ENCODE data around the gene PRR16.

The PRR16 gene

GRCh38 chr5:120532835-120533234, 68.7 kb downstream of the PRR16 start:
- TF ChIP-seq CTCF (IDR thresholded peaks at IDR 0.05): no peak
- intact Hi-C loops (cut with DNase I; ENCODE audit: low total_unique reads): no loop called here
- no peak overlapping the region for H3K27ac ChIP-seq
- no peaks in the 10 kb centered on the region for H3K36me3 ChIP-seq
- no peaks in the 10 kb centered on the region for H3K27me3 ChIP-seq
- peaks cover 0 to 4% (median 0%) of the 10 kb centered on the region in 4 donors for H3K4me1 ChIP-seq
- no peak overlapping the region for H3K4me3 ChIP-seq
- no peak for DNase-seq
- no peaks in the 10 kb centered on the region for H3K9me3 ChIP-seq

GRCh38 chr5:120533581-120533980, 69.5 kb downstream of the PRR16 start:
- DNase-seq: peak in 1 of 2 donors; percentile 20
- peaks cover 0 to 4% (median 0%) of the 10 kb centered on the region in 4 donors for H3K4me1 ChIP-seq
- intact Hi-C loops (cut with DNase I; ENCODE audit: low total_unique reads): no loop called here
- TF ChIP-seq CTCF (IDR thresholded peaks at IDR 0.05): no peak
- H3K36me3 ChIP-seq: no peaks in the 10 kb centered on the region
- no peaks in the 10 kb centered on the region for H3K9me3 ChIP-seq
- no peak overlapping the region for H3K27ac ChIP-seq
- H3K4me3 ChIP-seq: no peak overlapping the region
- no peaks in the 10 kb centered on the region for H3K27me3 ChIP-seq

- Histone ChIP-seq H3K27ac (no peak overlapping the region), H3K4me3 (no peak overlapping the region), H3K4me1 (peaks cover 0 to 12% (median 4%) of the 10 kb centered on the region in 4 donors), H3K9me3 (no peaks in the 10 kb centered on the region), H3K27me3 (no peaks in the 10 kb centered on the region), H3K36me3 (no peaks in the 10 kb centered on the region)
- TF ChIP-seq CTCF (IDR thresholded peaks at IDR 0.05): no peak
- no peak for DNase-seq
- intact Hi-C loops (cut with DNase I; ENCODE audit: low total_unique reads): no loop called here
These were observed 71.8 kb downstream of the PRR16 start for GRCh38 chr5:120535900-120536299.

GRCh38 chr5:120538149-120538548, 74.0 kb downstream of the PRR16 start:
- H3K27me3 ChIP-seq: no peaks in the 10 kb centered on the region
- DNase-seq: no peak

GRCh38 chr5:120538644-120539043, 74.5 kb downstream of the PRR16 start:
- no peak for DNase-seq
- intact Hi-C loops (cut with DNase I; ENCODE audit: low total_unique reads): no loop called here
- Histone ChIP-seq H3K4me1 (peaks cover 0 to 10% (median 4%) of the 10 kb centered on the region in 4 donors), H3K27ac (no peak overlapping the region), H3K27me3 (no peaks in the 10 kb centered on the region), H3K4me3 (no peak overlapping the region), H3K36me3 (no peaks in the 10 kb centered on the region), H3K9me3 (no peaks in the 10 kb centered on the region)
- TF ChIP-seq CTCF (IDR thresholded peaks at IDR 0.05): no peak

More at GRCh38 chr5:120538149-120538548, 74.0 kb downstream of the PRR16 start:
- Histone ChIP-seq H3K27ac (no peak overlapping the region), H3K36me3 (no peaks in the 10 kb centered on the region), H3K4me1 (peaks cover 0 to 12% (median 4%) of the 10 kb centered on the region in 4 donors), H3K4me3 (no peak overlapping the region), H3K9me3 (no peaks in the 10 kb centered on the region)
- intact Hi-C loops (cut with DNase I; ENCODE audit: low total_unique reads): no loop called here
- TF ChIP-seq CTCF (IDR thresholded peaks at IDR 0.05): no peak

GRCh38 chr5:120539471-120539870, 75.4 kb downstream of the PRR16 start:
- Histone ChIP-seq H3K4me3 (no peak overlapping the region), H3K4me1 (peaks cover 0 to 8% (median 4%) of the 10 kb centered on the region in 4 donors), H3K36me3 (no peaks in the 10 kb centered on the region), H3K27ac (no peak overlapping the region), H3K9me3 (no peaks in the 10 kb centered on the region), H3K27me3 (no peaks in the 10 kb centered on the region)
- TF ChIP-seq CTCF (IDR thresholded peaks at IDR 0.05): no peak
- no peak for DNase-seq
- intact Hi-C loops (cut with DNase I; ENCODE audit: low total_unique reads): no loop called here
